Hepatocyte (in vitro differentiated cells): ENCODE results near the gene CACNG5. TPM values are rescaled to one million over a fixed set of nuclear protein-coding genes. Genes with fewer than 3 reads are reported as not detected.

Experiments
- DNase-seq: peaks from one replicate; pipeline ENCODE4 v3.0.0-alpha.2; 2016; ENCODE audit warnings: low spot score
- H2AFZ ChIP-seq: fragments of 200-600 bp; sonication (generic); 2 replicates; pipeline ENCODE4 v1.6.0; 2016; ENCODE audit warnings: antibody characterized with exemption, mild to moderate bottlenecking
- H3K27ac ChIP-seq: fragments of 200-600 bp; sonication (generic); 2 replicates; pipeline ENCODE4 v1.5.1; 2016; ENCODE audit warnings: mild to moderate bottlenecking
- H3K27me3 ChIP-seq: fragments of 200-600 bp; sonication (generic); 2 replicates; pipeline ENCODE4 v1.6.1; 2016
- H3K36me3 ChIP-seq: fragments of 200-600 bp; sonication (generic); replicated peaks from 2 replicates; pipeline ENCODE4 v1.5.1; 2016; ENCODE audit warnings: low read depth; ENCODE audit not compliant: insufficient read depth
- H3K4me1 ChIP-seq: fragments of 200-600 bp; sonication (generic); 2 replicates; pipeline ENCODE4 v1.5.1; 2016; ENCODE audit warnings: mild to moderate bottlenecking, moderate library complexity; ENCODE audit not compliant: insufficient read depth
- H3K4me2 ChIP-seq: fragments of 200-600 bp; sonication (generic); 2 replicates; pipeline ENCODE4 v1.6.0; 2016
- H3K4me3 ChIP-seq: fragments of 200-600 bp; sonication (generic); 2 replicates; pipeline ENCODE4 v1.5.1; 2016; ENCODE audit warnings: mild to moderate bottlenecking
- H3K79me2 ChIP-seq: fragments of 200-600 bp; sonication (generic); 2 replicates; pipeline ENCODE4 v1.6.0; 2017; ENCODE audit warnings: mild to moderate bottlenecking
- H3K9me2 ChIP-seq: fragments of 200-600 bp; sonication (generic); replicated peaks from 2 replicates; pipeline ENCODE4 v1.6.0; 2017; ENCODE audit warnings: mild to moderate bottlenecking; ENCODE audit not compliant: insufficient read depth
- H3K9me3 ChIP-seq: fragments of 200-600 bp; sonication (generic); 2 replicates; pipeline ENCODE4 v1.5.1; 2016; ENCODE audit warnings: low read depth, mild to moderate bottlenecking
- H4K20me1 ChIP-seq: fragments of 200-600 bp; sonication (generic); 2 replicates; pipeline ENCODE4 v1.6.0; 2016; ENCODE audit warnings: mild to moderate bottlenecking; ENCODE audit not compliant: insufficient read depth, poor library complexity, severe bottlenecking
- EZH2 ChIP-seq: fragments of 200-600 bp; sonication (generic); IDR thresholded peaks from 2 replicates; pipeline ENCODE4 v1.6.1; 2016; ENCODE audit warnings: antibody characterized with exemption, mild to moderate bottlenecking, borderline replicate concordance
- EZH2phosphoT487 ChIP-seq: fragments of 200-600 bp; sonication (generic); IDR thresholded peaks from one replicate; pipeline ENCODE4 v1.6.1; 2018; ENCODE audit warnings: antibody characterized with exemption, mild to moderate bottlenecking, low read depth, moderate library complexity; ENCODE audit not compliant: unreplicated experiment, severe bottlenecking
- WGBS: methylation state at CpG from one replicate; pipeline ENCODE4 v1.1.6; 2016; ENCODE audit warnings: low lambda C conversion rate; ENCODE audit errors: missing lambda C conversion rate; 5-methylcytosine and 5-hydroxymethylcytosine counted together
- polyA plus RNA-seq: library from polyadenylated mRNA; unstranded; fragments of >200 nt; fragmentation: Nextera tagmentation; extraction: Ambion mirVana; gene quantifications from 2 replicates; pipeline ENCODE4 v1.2.1, GENCODE V29; 2016
- total RNA-seq: library from RNA; depleted of rRNA; stranded (reverse); fragments of >200 nt; gene quantifications from 2 replicates; pipeline ENCODE4 v1.2.3, GENCODE V29; 2014
- TF ChIP-seq, protein P1 (sequence below): fragments of 200-600 bp; sonication (generic); IDR thresholded peaks from 2 replicates; pipeline ENCODE4 v1.5.1; 2016; ENCODE audit warnings: antibody characterized with exemption, mild to moderate bottlenecking; ENCODE audit not compliant: poor library complexity

The CACNG5 gene
- total and polyA plus RNA-seq, 2 experiments from 2014 or later = not detected

DNA sequence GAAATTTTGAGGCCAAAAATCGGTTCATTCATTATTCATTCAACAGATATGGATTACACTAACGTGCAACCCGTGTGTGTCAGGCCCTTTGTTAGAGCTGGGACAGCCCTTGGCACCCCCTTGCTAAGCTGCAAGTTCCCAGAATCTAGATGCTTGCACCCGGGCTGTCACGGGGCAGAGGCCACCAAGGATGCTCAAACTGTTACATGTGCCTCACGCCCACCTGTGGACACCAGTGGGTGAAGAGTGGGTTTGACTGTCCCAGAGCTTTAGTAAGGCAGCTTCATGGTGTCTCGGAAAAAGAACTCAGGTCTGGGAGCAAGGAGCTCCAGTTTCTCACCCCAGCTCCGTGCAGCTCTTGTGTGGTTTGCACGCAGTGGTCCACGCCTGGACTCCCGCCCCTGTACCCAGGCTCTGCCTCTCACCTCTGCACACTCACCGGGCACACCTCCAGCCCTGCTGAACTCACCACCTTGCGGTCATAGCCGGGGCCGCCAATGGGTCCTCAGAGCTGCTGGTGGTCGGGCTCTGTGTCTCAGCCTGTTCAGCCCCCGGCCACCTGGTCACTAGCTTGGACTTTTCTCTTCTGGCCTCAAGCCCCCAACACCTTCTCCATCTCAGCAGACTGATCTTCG, 75.9 kb downstream of the CACNG5 start:
- H3K27ac ChIP-seq = no peak overlapping the region
- no peaks in the 10 kb centered on the region for H3K4me1 ChIP-seq
- no peak overlapping the region for H3K4me3 ChIP-seq
- no peaks in the 10 kb centered on the region for H3K9me2 ChIP-seq
- 90% methylated on average over 18 of the region's 18 CpGs for WGBS
- no peak overlapping the region for H3K4me2 ChIP-seq
- no peak for TF ChIP-seq EZH2
- TF ChIP-seq, protein P1, sequence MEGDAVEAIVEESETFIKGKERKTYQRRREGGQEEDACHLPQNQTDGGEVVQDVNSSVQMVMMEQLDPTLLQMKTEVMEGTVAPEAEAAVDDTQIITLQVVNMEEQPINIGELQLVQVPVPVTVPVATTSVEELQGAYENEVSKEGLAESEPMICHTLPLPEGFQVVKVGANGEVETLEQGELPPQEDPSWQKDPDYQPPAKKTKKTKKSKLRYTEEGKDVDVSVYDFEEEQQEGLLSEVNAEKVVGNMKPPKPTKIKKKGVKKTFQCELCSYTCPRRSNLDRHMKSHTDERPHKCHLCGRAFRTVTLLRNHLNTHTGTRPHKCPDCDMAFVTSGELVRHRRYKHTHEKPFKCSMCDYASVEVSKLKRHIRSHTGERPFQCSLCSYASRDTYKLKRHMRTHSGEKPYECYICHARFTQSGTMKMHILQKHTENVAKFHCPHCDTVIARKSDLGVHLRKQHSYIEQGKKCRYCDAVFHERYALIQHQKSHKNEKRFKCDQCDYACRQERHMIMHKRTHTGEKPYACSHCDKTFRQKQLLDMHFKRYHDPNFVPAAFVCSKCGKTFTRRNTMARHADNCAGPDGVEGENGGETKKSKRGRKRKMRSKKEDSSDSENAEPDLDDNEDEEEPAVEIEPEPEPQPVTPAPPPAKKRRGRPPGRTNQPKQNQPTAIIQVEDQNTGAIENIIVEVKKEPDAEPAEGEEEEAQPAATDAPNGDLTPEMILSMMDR = no peak
- no peak for TF ChIP-seq EZH2phosphoT487
- H3K9me3 ChIP-seq = no peaks in the 10 kb centered on the region
- H4K20me1 ChIP-seq = no peaks in the 10 kb centered on the region
- DNase-seq = no peak
- H3K27me3 ChIP-seq = no peaks in the 10 kb centered on the region
- H3K79me2 ChIP-seq = no peaks in the 10 kb centered on the region
- no peaks in the 10 kb centered on the region for H3K36me3 ChIP-seq
- H2AFZ ChIP-seq = no peak overlapping the region

GRCh38 chr17:66915204-66915611, 80.3 kb downstream of the CACNG5 start:
- H3K36me3 ChIP-seq = no peaks in the 10 kb centered on the region
- DNase-seq = peak; percentile 23
- H4K20me1 ChIP-seq = no peaks in the 10 kb centered on the region
- H3K4me3 ChIP-seq = no peak overlapping the region
- H3K4me1 ChIP-seq = no peaks in the 10 kb centered on the region
- no peaks in the 10 kb centered on the region for H3K27me3 ChIP-seq
- no peaks in the 10 kb centered on the region for H3K9me2 ChIP-seq
- no peak for TF ChIP-seq EZH2
- TF ChIP-seq EZH2phosphoT487 = no peak
- TF ChIP-seq, protein P1 = no peak
- H3K4me2 ChIP-seq = no peak overlapping the region
- H3K79me2 ChIP-seq = no peaks in the 10 kb centered on the region
- H2AFZ ChIP-seq = no peak overlapping the region
- no peaks in the 10 kb centered on the region for H3K9me3 ChIP-seq
- no peak overlapping the region for H3K27ac ChIP-seq
- WGBS = 86% methylated on average over 6 of the region's 7 CpGs

DNA sequence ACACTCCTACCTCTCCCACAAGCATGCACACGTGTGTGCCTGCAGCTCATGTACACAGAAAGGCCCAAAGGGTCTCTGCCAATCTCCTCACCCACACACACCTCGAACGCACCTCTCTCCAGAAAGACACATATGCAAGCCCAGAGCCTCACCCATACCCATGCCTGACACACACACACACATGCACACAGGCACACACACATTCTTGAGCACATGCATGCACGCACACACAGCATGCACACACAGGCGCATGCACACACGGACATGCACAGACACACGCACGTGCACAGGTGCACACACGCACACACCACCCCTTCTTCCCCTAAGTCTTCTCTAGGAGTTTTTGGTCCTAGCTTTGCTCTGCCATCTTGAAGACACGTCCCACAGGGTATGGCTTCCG, 80.9 kb downstream of the CACNG5 start:
- TF ChIP-seq EZH2phosphoT487 = no peak
- TF ChIP-seq EZH2 = no peak
- TF ChIP-seq, protein P1 = no peak

DNA sequence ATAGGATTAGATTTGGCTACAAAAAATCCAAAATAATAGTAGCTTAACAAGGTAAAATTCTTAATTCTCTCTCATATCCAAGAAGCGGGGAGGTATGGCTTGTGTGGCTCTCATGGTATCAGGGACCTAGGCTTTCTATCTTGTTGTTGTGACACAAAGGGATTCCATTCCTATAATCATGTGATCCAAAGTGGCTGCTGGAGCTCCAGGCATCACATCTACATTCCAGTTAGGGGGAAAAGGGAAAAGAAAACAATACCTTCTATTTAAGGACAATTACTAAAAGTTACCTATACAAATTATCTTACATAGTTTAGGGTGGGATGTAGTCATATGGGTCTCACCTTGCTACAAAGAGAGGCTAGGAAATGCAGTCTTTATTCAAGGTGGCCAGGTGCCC, 82.0 kb downstream of the CACNG5 start:
- 95% methylated on average over 1 of the region's 1 CpG for WGBS
- TF ChIP-seq, protein P1 = no peak
- TF ChIP-seq EZH2 (no peak), EZH2phosphoT487 (no peak)
- no peaks in the 10 kb centered on the region for H3K27me3 ChIP-seq

More for the DNA sequence above, 80.9 kb downstream of the CACNG5 start:
- Histone ChIP-seq H3K79me2 (no peaks in the 10 kb centered on the region), H3K4me1 (no peaks in the 10 kb centered on the region), H3K9me2 (no peaks in the 10 kb centered on the region), H3K4me2 (no peak overlapping the region), H4K20me1 (no peaks in the 10 kb centered on the region), H3K9me3 (no peaks in the 10 kb centered on the region), H3K4me3 (no peak overlapping the region), H3K36me3 (no peaks in the 10 kb centered on the region), H3K27me3 (no peaks in the 10 kb centered on the region), H3K27ac (no peak overlapping the region), H2AFZ (no peak overlapping the region)
- 93% methylated on average over 11 of the region's 11 CpGs for WGBS
- DNase-seq = no peak

More for the DNA sequence above, 82.0 kb downstream of the CACNG5 start:
- no peaks in the 10 kb centered on the region for H4K20me1 ChIP-seq
- DNase-seq = no peak
- no peaks in the 10 kb centered on the region for H3K36me3 ChIP-seq
- no peaks in the 10 kb centered on the region for H3K9me3 ChIP-seq
- H3K79me2 ChIP-seq = no peaks in the 10 kb centered on the region
- H3K27ac ChIP-seq = no peak overlapping the region
- no peak overlapping the region for H3K4me3 ChIP-seq
- H3K4me1 ChIP-seq = no peaks in the 10 kb centered on the region
- no peaks in the 10 kb centered on the region for H3K9me2 ChIP-seq
- H3K4me2 ChIP-seq = no peak overlapping the region
- no peak overlapping the region for H2AFZ ChIP-seq
